SK-N-SH treated with all-trans-retinoic acid at 6 μM for 48 hours (cell line): ENCODE measurements around the gene COL21A1.

Experiments used
- ARNTL ChIP-seq: fragments of 450-650 bp; formaldehyde crosslinking; IDR thresholded peaks from 2 replicates; pipeline ENCODE4 v1.5.0; 2020; ENCODE audit warnings: low read depth, mild to moderate bottlenecking, moderate library complexity, borderline replicate concordance
- BACH2 ChIP-seq: fragments of 250-450 bp; sonication (Bioruptor Pico); IDR thresholded peaks from 2 replicates; pipeline ENCODE4 v1.9.0; 2021; ENCODE audit warnings: mild to moderate bottlenecking, borderline replicate concordance
- ESRRG ChIP-seq: fragments of 250-450 bp; sonication (Bioruptor Pico); IDR thresholded peaks from 2 replicates; pipeline ENCODE4 v1.6.1; 2021; ENCODE audit warnings: mild to moderate bottlenecking
- ISL1 ChIP-seq: fragments of 250-450 bp; sonication (Bioruptor Pico); IDR thresholded peaks from 2 replicates; pipeline ENCODE4 v2.1.2; 2022; ENCODE audit warnings: mild to moderate bottlenecking, moderate library complexity
- PPARA ChIP-seq: fragments of 250-450 bp; sonication (Bioruptor Pico); IDR thresholded peaks from 2 replicates; pipeline ENCODE4 v1.5.0; 2020; ENCODE audit warnings: mild to moderate bottlenecking, borderline replicate concordance
- SNAI2 ChIP-seq: fragments of 250-450 bp; sonication (Bioruptor Pico); IDR thresholded peaks from 2 replicates; pipeline ENCODE4 v1.5.0; 2020; ENCODE audit warnings: mild to moderate bottlenecking, moderate library complexity
- TCF4 ChIP-seq: fragments of 250-450 bp; sonication (Bioruptor Pico); IDR thresholded peaks from 2 replicates; pipeline ENCODE4 v1.8.0; 2021; ENCODE audit warnings: mild to moderate bottlenecking, moderate library complexity, borderline replicate concordance
- ZFP3 ChIP-seq: fragments of 250-450 bp; sonication (Bioruptor Pico); IDR thresholded peaks from 2 replicates; pipeline ENCODE4 v1.5.0; 2020; ENCODE audit warnings: mild to moderate bottlenecking, moderate library complexity
- ZFP30 ChIP-seq: fragments of 450-650 bp; formaldehyde crosslinking; IDR thresholded peaks from 2 replicates; pipeline ENCODE4 v1.5.0; 2022; ENCODE audit warnings: mild to moderate bottlenecking, moderate library complexity
- TF ChIP-seq, protein P1 (sequence below): fragments of 250-450 bp; sonication (Bioruptor Pico); IDR thresholded peaks from 2 replicates; pipeline ENCODE4 v1.8.0; 2020; ENCODE audit warnings: mild to moderate bottlenecking, moderate library complexity, borderline replicate concordance
- TF ChIP-seq, protein P2 (sequence below): fragments of 250-450 bp; sonication (Bioruptor Pico); IDR thresholded peaks from 2 replicates; pipeline ENCODE4 v1.8.0; 2021; ENCODE audit warnings: low read depth, mild to moderate bottlenecking, moderate library complexity, borderline replicate concordance
- TF ChIP-seq, protein P3 (sequence below): fragments of 250-450 bp; sonication (Bioruptor Pico); IDR thresholded peaks from 2 replicates; pipeline ENCODE4 v1.5.1; 2020; ENCODE audit warnings: low read depth, mild to moderate bottlenecking, moderate library complexity
- TF ChIP-seq, protein P4 (sequence below): fragments of 250-450 bp; sonication (Bioruptor Pico); IDR thresholded peaks from 2 replicates; pipeline ENCODE4 v1.5.0; 2020; ENCODE audit warnings: mild to moderate bottlenecking, moderate library complexity

DNA sequence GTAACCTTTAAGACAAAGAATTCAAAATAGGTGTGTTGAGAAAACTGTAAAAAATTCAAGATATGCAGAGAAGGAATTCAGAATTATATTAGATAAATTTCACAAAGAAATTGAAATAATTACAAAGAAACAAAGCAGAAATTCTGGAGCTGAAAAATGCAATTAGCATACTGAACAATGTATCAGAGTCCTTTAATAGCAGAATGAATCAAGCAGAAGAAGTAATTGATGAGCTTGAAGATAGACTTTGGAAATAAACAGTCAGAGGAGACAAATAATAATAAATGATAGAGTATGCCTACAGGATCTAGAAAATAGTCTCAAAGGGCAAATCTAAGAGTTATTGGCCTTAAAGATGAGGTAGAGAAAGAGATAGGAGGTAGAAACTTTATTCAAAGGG lies 131.7 kb downstream of the COL21A1 start:
- TF ChIP-seq, protein P1, sequence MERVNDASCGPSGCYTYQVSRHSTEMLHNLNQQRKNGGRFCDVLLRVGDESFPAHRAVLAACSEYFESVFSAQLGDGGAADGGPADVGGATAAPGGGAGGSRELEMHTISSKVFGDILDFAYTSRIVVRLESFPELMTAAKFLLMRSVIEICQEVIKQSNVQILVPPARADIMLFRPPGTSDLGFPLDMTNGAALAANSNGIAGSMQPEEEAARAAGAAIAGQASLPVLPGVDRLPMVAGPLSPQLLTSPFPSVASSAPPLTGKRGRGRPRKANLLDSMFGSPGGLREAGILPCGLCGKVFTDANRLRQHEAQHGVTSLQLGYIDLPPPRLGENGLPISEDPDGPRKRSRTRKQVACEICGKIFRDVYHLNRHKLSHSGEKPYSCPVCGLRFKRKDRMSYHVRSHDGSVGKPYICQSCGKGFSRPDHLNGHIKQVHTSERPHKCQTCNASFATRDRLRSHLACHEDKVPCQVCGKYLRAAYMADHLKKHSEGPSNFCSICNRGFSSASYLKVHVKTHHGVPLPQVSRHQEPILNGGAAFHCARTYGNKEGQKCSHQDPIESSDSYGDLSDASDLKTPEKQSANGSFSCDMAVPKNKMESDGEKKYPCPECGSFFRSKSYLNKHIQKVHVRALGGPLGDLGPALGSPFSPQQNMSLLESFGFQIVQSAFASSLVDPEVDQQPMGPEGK (CRISPR knock-in tag) = no peak
- TF ChIP-seq BACH2 (CRISPR knock-in tag) (no peak), ZFP3 (CRISPR knock-in tag) (no peak), ZFP30 (CRISPR knock-in tag) (no peak), PPARA (CRISPR knock-in tag) (no peak), ESRRG (CRISPR knock-in tag) (no peak), ISL1 (no peak), TCF4 (CRISPR knock-in tag) (no peak), ARNTL (CRISPR knock-in tag) (no peak), SNAI2 (CRISPR knock-in tag) (no peak)
- TF ChIP-seq, protein P2, sequence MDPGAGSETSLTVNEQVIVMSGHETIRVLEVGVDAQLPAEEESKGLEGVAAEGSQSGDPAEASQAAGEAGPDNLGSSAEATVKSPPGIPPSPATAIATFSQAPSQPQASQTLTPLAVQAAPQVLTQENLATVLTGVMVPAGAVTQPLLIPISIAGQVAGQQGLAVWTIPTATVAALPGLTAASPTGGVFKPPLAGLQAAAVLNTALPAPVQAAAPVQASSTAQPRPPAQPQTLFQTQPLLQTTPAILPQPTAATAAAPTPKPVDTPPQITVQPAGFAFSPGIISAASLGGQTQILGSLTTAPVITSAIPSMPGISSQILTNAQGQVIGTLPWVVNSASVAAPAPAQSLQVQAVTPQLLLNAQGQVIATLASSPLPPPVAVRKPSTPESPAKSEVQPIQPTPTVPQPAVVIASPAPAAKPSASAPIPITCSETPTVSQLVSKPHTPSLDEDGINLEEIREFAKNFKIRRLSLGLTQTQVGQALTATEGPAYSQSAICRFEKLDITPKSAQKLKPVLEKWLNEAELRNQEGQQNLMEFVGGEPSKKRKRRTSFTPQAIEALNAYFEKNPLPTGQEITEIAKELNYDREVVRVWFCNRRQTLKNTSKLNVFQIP (CRISPR knock-in tag) = no peak
- TF ChIP-seq, protein P3, sequence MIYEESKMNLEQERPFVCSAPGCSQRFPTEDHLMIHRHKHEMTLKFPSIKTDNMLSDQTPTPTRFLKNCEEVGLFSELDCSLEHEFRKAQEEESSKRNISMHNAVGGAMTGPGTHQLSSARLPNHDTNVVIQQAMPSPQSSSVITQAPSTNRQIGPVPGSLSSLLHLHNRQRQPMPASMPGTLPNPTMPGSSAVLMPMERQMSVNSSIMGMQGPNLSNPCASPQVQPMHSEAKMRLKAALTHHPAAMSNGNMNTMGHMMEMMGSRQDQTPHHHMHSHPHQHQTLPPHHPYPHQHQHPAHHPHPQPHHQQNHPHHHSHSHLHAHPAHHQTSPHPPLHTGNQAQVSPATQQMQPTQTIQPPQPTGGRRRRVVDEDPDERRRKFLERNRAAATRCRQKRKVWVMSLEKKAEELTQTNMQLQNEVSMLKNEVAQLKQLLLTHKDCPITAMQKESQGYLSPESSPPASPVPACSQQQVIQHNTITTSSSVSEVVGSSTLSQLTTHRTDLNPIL (CRISPR knock-in tag) = no peak
- TF ChIP-seq, protein P4, sequence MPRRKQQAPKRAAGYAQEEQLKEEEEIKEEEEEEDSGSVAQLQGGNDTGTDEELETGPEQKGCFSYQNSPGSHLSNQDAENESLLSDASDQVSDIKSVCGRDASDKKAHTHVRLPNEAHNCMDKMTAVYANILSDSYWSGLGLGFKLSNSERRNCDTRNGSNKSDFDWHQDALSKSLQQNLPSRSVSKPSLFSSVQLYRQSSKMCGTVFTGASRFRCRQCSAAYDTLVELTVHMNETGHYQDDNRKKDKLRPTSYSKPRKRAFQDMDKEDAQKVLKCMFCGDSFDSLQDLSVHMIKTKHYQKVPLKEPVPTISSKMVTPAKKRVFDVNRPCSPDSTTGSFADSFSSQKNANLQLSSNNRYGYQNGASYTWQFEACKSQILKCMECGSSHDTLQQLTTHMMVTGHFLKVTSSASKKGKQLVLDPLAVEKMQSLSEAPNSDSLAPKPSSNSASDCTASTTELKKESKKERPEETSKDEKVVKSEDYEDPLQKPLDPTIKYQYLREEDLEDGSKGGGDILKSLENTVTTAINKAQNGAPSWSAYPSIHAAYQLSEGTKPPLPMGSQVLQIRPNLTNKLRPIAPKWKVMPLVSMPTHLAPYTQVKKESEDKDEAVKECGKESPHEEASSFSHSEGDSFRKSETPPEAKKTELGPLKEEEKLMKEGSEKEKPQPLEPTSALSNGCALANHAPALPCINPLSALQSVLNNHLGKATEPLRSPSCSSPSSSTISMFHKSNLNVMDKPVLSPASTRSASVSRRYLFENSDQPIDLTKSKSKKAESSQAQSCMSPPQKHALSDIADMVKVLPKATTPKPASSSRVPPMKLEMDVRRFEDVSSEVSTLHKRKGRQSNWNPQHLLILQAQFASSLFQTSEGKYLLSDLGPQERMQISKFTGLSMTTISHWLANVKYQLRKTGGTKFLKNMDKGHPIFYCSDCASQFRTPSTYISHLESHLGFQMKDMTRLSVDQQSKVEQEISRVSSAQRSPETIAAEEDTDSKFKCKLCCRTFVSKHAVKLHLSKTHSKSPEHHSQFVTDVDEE (CRISPR knock-in tag) = no peak
